D721Med (cell line): ENCODE data around the gene DNHD1.

ENCODE experiments used
- DNase-seq: peaks from one replicate; pipeline ENCODE4 v3.0.0; 2011; ENCODE audit warnings: low spot score; ENCODE audit not compliant: insufficient read length
- FAIRE-seq: peaks from 2 replicates; lab custom pipeline; 2011; peaks lifted over from hg19 to GRCh38; lab: Jason Lieb, UNC
- TF ChIP-seq, protein P1 (sequence below): IDR thresholded peaks from 2 replicates; pipeline ENCODE4 v1.5.1; 2012; ENCODE audit warnings: mild to moderate bottlenecking, control low read depth; ENCODE audit not compliant: insufficient read depth; ENCODE audit errors: missing control alignments

Gene DNHD1

GRCh38 chr11:6561288-6561687 is 64.2 kb downstream of the DNHD1 start:
- FAIRE-seq (no peak), DNase-seq (no peak)
- TF ChIP-seq, protein P1, sequence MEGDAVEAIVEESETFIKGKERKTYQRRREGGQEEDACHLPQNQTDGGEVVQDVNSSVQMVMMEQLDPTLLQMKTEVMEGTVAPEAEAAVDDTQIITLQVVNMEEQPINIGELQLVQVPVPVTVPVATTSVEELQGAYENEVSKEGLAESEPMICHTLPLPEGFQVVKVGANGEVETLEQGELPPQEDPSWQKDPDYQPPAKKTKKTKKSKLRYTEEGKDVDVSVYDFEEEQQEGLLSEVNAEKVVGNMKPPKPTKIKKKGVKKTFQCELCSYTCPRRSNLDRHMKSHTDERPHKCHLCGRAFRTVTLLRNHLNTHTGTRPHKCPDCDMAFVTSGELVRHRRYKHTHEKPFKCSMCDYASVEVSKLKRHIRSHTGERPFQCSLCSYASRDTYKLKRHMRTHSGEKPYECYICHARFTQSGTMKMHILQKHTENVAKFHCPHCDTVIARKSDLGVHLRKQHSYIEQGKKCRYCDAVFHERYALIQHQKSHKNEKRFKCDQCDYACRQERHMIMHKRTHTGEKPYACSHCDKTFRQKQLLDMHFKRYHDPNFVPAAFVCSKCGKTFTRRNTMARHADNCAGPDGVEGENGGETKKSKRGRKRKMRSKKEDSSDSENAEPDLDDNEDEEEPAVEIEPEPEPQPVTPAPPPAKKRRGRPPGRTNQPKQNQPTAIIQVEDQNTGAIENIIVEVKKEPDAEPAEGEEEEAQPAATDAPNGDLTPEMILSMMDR: no peak

GRCh38 chr11:6563121-6563619 is 66.1 kb downstream of the DNHD1 start:
- TF ChIP-seq, protein P1: no peak
- DNase-seq (no peak), FAIRE-seq (no peak)

- no peak for DNase-seq
- TF ChIP-seq, protein P1: no peak
- FAIRE-seq: no peak
Measured at GRCh38 chr11:6563667-6564066, 66.6 kb downstream of the DNHD1 start.

GRCh38 chr11:6565325-6565724 is 68.2 kb downstream of the DNHD1 start:
- FAIRE-seq (no peak), DNase-seq (no peak)
- TF ChIP-seq, protein P1: no peak

- FAIRE-seq: no peak
- DNase-seq: no peak
- TF ChIP-seq, protein P1: no peak
Measured at GRCh38 chr11:6565988-6566703, 69.1 kb downstream of the DNHD1 start.

GRCh38 chr11:6566704-6567370 is 69.8 kb downstream of the DNHD1 start:
- FAIRE-seq (no peak), DNase-seq (no peak)
- TF ChIP-seq, protein P1: no peak

GRCh38 chr11:6567371-6567745 is 70.3 kb downstream of the DNHD1 start:
- DNase-seq: no peak
- TF ChIP-seq, protein P1: no peak
- no peak for FAIRE-seq
